Lung (tissue), 12 donors: ENCODE data around the gene KIAA0930. TPM values are rescaled to one million over a fixed set of nuclear protein-coding genes. Genes with fewer than 3 reads are reported as not detected.

Experiments
- ATAC-seq: fragments of 200-7000 bp; cut with Tn5 transposase; one replicate; pipeline ENCODE4 v1.9.1; 2020; ENCODE audit warnings: moderate number of reproducible peaks; ENCODE audit not compliant: insufficient read depth, low FRiP score
- DNase-seq, 3 donors: peaks; one replicate each; pipeline ENCODE4 v3.0.0-alpha.2; 2013 to 2017
- H3K27ac ChIP-seq, 2 donors: one replicate each; pipeline ENCODE4 v1.5.1; 2013; ENCODE audit warnings: mild to moderate bottlenecking in 2 of 2, moderate library complexity in 2 of 2, control low read depth in 1 of 2, inconsistent platforms in 1 of 2, low read depth in 1 of 2, low read length in 1 of 2
- H3K27me3 ChIP-seq, 3 donors: one replicate each; pipeline ENCODE4 v1.5.1; 2013; ENCODE audit warnings: low read length in 2 of 3; ENCODE audit not compliant: control insufficient read depth in 3 of 3, insufficient read depth in 3 of 3
- H3K36me3 ChIP-seq, 4 donors: one replicate each; pipeline ENCODE4 v1.5.1; 2013; ENCODE audit warnings: low read length in 4 of 4, mild to moderate bottlenecking in 1 of 4, moderate library complexity in 1 of 4; ENCODE audit not compliant: control insufficient read depth in 4 of 4, insufficient read depth in 4 of 4
- H3K4me1 ChIP-seq, 5 donors: one replicate each; pipeline ENCODE4 v1.5.1; 2013; ENCODE audit warnings: low read length in 5 of 5, mild to moderate bottlenecking in 2 of 5, moderate library complexity in 1 of 5; ENCODE audit not compliant: control insufficient read depth in 5 of 5, insufficient read depth in 5 of 5
- H3K4me3 ChIP-seq: one replicate; pipeline ENCODE4 v1.5.1; 2013; ENCODE audit warnings: mild to moderate bottlenecking, control low read depth, moderate library complexity
- H3K9ac ChIP-seq, 2 donors: one replicate each; pipeline ENCODE4 v1.5.1; 2013; ENCODE audit warnings: low read length in 2 of 2, control low read depth in 1 of 2; ENCODE audit not compliant: insufficient read depth in 1 of 2
- H3K9me3 ChIP-seq, 4 donors: one replicate each; pipeline ENCODE4 v1.5.1; 2013; ENCODE audit warnings: low read length in 3 of 4, mild to moderate bottlenecking in 1 of 4, moderate library complexity in 1 of 4; ENCODE audit not compliant: control insufficient read depth in 4 of 4, insufficient read depth in 3 of 4
- CTCF ChIP-seq: IDR thresholded peaks from 2 replicates; pipeline ENCODE4 v1.5.1; 2012; ENCODE audit warnings: mild to moderate bottlenecking; ENCODE audit errors: control extremely low read depth, extremely low read depth
- WGBS, 2 donors: extraction: QIAGEN DNeasy Blood & Tissue Kit; methylation state at CpG; one replicate each; pipeline ENCODE4 v1.1.7; 2013; 5-methylcytosine and 5-hydroxymethylcytosine counted together
- polyA plus RNA-seq, 2 donors: library from polyadenylated mRNA; stranded (reverse); fragments of 200-250 nt; gene quantifications; one replicate each; pipeline ENCODE4 v1.2.1, GENCODE V29; 2013
- total RNA-seq, 2 donors: library from RNA; depleted of rRNA in 1 of 2; stranded (reverse); fragments of >200 nt in 1 of 2; gene quantifications; one replicate each; pipeline ENCODE4 v1.2.1, GENCODE V29; 2014 to 2021
- donor health status: control.
- donor health status: control.
- donor health status: Bipolar disorder and iron deficiency.
- donor health status: healthy.
- donor health status: DM: yes; HTN: yes; CAD: no.

Gene KIAA0930
- total and polyA plus RNA-seq, 4 donors = 25.9 to 67.3 (median 57.3) TPM

- no peaks in the 10 kb centered on the region for H3K4me1 ChIP-seq
- H3K4me3 ChIP-seq = no peak overlapping the region
- peaks cover 0 to 81% (median 5%) of the 10 kb centered on the region in 4 donors for H3K36me3 ChIP-seq
- no peaks in the 10 kb centered on the region for H3K27me3 ChIP-seq
- no peak for ATAC-seq
- DNase-seq = no peak
- peaks cover 0 to 12% (median 0%) of the 10 kb centered on the region in 4 donors for H3K9me3 ChIP-seq
- H3K27ac ChIP-seq = no peak overlapping the region
- H3K9ac ChIP-seq = no peak overlapping the region
- WGBS, 2 donors = 94 to 96% methylated on average over 18 of the region's 18 CpGs
- no peak for TF ChIP-seq CTCF
Measured at GRCh38 chr22:45200860-45201511, 39.7 kb downstream of the KIAA0930 start.

GRCh38 chr22:45200230-45200629 is 40.5 kb downstream of the KIAA0930 start:
- WGBS, 2 donors = 88 to 98% methylated on average over 9 of the region's 9 CpGs
- H3K27me3 ChIP-seq = no peaks in the 10 kb centered on the region
- no peak overlapping the region for H3K9ac ChIP-seq
- no peak for ATAC-seq
- peaks cover 0 to 84% (median 5%) of the 10 kb centered on the region in 4 donors for H3K36me3 ChIP-seq
- no peak overlapping the region for H3K4me3 ChIP-seq
- no peaks in the 10 kb centered on the region for H3K4me1 ChIP-seq
- no peak overlapping the region for H3K27ac ChIP-seq
- no peak for TF ChIP-seq CTCF
- peaks cover 0 to 12% (median 0%) of the 10 kb centered on the region in 4 donors for H3K9me3 ChIP-seq
- DNase-seq = no peak

GRCh38 chr22:45199723-45200122 is 41.0 kb downstream of the KIAA0930 start:
- no peak for DNase-seq
- H3K4me1 ChIP-seq = no peaks in the 10 kb centered on the region

More at GRCh38 chr22:45199723-45200122, 41.0 kb downstream of the KIAA0930 start:
- Histone ChIP-seq H3K9ac (no peak overlapping the region), H3K9me3 (peaks cover 0 to 12% (median 0%) of the 10 kb centered on the region in 4 donors), H3K36me3 (peaks cover 0 to 81% (median 5%) of the 10 kb centered on the region in 4 donors), H3K4me3 (no peak overlapping the region), H3K27ac (no peak overlapping the region), H3K27me3 (no peaks in the 10 kb centered on the region)
- WGBS, 2 donors = 96 to 98% methylated on average over 16 of the region's 16 CpGs
- no peak for ATAC-seq
- no peak for TF ChIP-seq CTCF
